ENCODE data around the gene CNIH4.
"Not testable (repeated sequence)": the region's sequence is repeated elsewhere in the genome, so short reads cannot be mapped to it uniquely, and the experiment has no call there.

Gene CNIH4

GRCh38 chr1:224356685-224357625 lies at the start of gene CNIH4:
Gene CNIH4, plus strand, starts transcription at chr1:224356879. Its CDS starts 46 bp downstream, at chr1:224356925.
- DNase-seq, result peak; percentile 83

- DNase-seq, result no peak
These were observed 48.6 kb upstream of the CNIH4 start for GRCh38 chr1:224308064-224308463.

- DNase-seq, result not testable (repeated sequence)
These were observed 45.2 kb upstream of the CNIH4 start for GRCh38 chr1:224311503-224311902.

GRCh38 chr1:224312025-224312424 lies 44.7 kb upstream of the CNIH4 start:
- no peak for DNase-seq

GRCh38 chr1:224317383-224318045 lies 39.2 kb upstream of the CNIH4 start:
- DNase-seq, result no peak

- DNase-seq, result no peak
These were observed 35.0 kb upstream of the CNIH4 start for GRCh38 chr1:224321706-224322105.

- DNase-seq, result no peak
These were observed 30.7 kb upstream of the CNIH4 start for GRCh38 chr1:224325959-224326358.

GRCh38 chr1:224328644-224329043 lies 28.0 kb upstream of the CNIH4 start:
- DNase-seq, result no peak

- no peak for DNase-seq
These were observed 27.2 kb upstream of the CNIH4 start for GRCh38 chr1:224329484-224329841.

- peak; percentile 81 for DNase-seq
These were observed 26.6 kb upstream of the CNIH4 start, which contains the start of gene NVL for GRCh38 chr1:224329842-224330753. Gene NVL, minus strand, starts transcription at chr1:224330172. Its CDS starts 45 bp downstream, at chr1:224330127.

- DNase-seq, result no peak
These were observed 25.4 kb upstream of the CNIH4 start for GRCh38 chr1:224331326-224331725.

GRCh38 chr1:224331824-224332223 lies 24.9 kb upstream of the CNIH4 start:
- DNase-seq, result no peak

- DNase-seq, result peak; percentile 36
These were observed 23.3 kb upstream of the CNIH4 start for GRCh38 chr1:224333309-224333926.

- DNase-seq, result peak; percentile 5
These were observed 22.5 kb upstream of the CNIH4 start for GRCh38 chr1:224333939-224334786.

GRCh38 chr1:224338150-224338838 lies 18.4 kb upstream of the CNIH4 start:
- no peak for DNase-seq

GRCh38 chr1:224339442-224340033 lies 17.1 kb upstream of the CNIH4 start:
- no peak for DNase-seq

GRCh38 chr1:224340453-224341384 lies 16.0 kb upstream of the CNIH4 start:
- DNase-seq, result not testable (repeated sequence)

- DNase-seq, result no peak
These were observed 13.0 kb upstream of the CNIH4 start for GRCh38 chr1:224343679-224344078.

- no peak for DNase-seq
These were observed 8.5 kb upstream of the CNIH4 start for GRCh38 chr1:224348137-224348536.

All from GDM1 (cell line).